Naive thymus-derived CD8-positive, alpha-beta T cell (primary cell): ENCODE data around the gene CLNK. TPM values are rescaled to one million over a fixed set of nuclear protein-coding genes. Genes with fewer than 3 reads are reported as not detected.
A peak's percentile ranks its signal among the peaks of the same experiment; 100 is the strongest.

Experiments used
- ATAC-seq, 2 donors: fragments of 150-1000 bp; cut with Tn5 transposase in 1 of 2; sonication (Bioruptor Pico), chemical (Tn5 transposase) in 1 of 2; 1 replicate in 1 of 2; 2 replicates in 1 of 2; pipeline ENCODE4 v1.10.0; 2021; ENCODE audit warnings: mild to moderate bottlenecking in 2 of 2, moderate library complexity in 2 of 2
- POLR2A ChIA-PET: fragments of 350-600 bp; sonication (Branson Sonifier 250); formaldehyde crosslinking; loops from one replicate; lab custom pipeline; 2021; ENCODE audit warnings: antibody characterized with exemption; lab: Charles Lee
- DNase-seq, 10 donors: peaks; one replicate each; pipeline versions ENCODE4 v3.0.0 to v3.0.0-alpha.2; 2020 to 2022
- H3K27ac Mint-ChIP-seq, 10 donors: one replicate each; pipeline ENCODE4 v1.8.0; 2020 to 2022; ENCODE audit warnings: mild to moderate bottlenecking in 10 of 10, mixed read lengths in 10 of 10, moderate library complexity in 4 of 10, inconsistent platforms in 1 of 10
- H3K27me3 Mint-ChIP-seq, 5 donors: one replicate each; pipeline ENCODE4 v1.8.0; 2021 to 2022; ENCODE audit warnings: mixed read lengths in 5 of 5
- H3K36me3 Mint-ChIP-seq, 3 donors: one replicate each; pipeline ENCODE4 v1.8.0; 2020 to 2022; ENCODE audit warnings: mixed read lengths in 3 of 3, mild to moderate bottlenecking in 2 of 3, inconsistent platforms in 1 of 3
- H3K4me1 Mint-ChIP-seq, 4 donors: one replicate each; pipeline ENCODE4 v1.8.0; 2021 to 2022; ENCODE audit warnings: mixed read lengths in 4 of 4
- H3K4me3 Mint-ChIP-seq, 10 donors: one replicate each; pipeline ENCODE4 v1.8.0; 2020 to 2022; ENCODE audit warnings: mild to moderate bottlenecking in 10 of 10, mixed read lengths in 10 of 10, moderate library complexity in 6 of 10, inconsistent platforms in 1 of 10
- H3K9me3 Mint-ChIP-seq, 9 donors: one replicate each; pipeline ENCODE4 v1.8.0; 2020 to 2022; ENCODE audit warnings: mixed read lengths in 9 of 9, mild to moderate bottlenecking in 3 of 9, inconsistent platforms in 1 of 9, moderate library complexity in 1 of 9
- polyA plus RNA-seq, 3 donors: library from polyadenylated mRNA; unstranded; fragments of 300-500 nt; fragmentation: Illumina TruSeq; gene quantifications; one replicate each; pipeline ENCODE4 v1.2.3, GENCODE V29; 2021
- total RNA-seq, 8 experiments: library from RNA in 2 of 8; stranded (reverse) in 2 of 8; gene quantifications; one replicate each; pipeline ENCODE4 v1.2.3 and lab custom pipeline; 2021 to 2026

CLNK gene
- total and polyA plus RNA-seq, 5 experiments from 2014 or later = not detected

DNA sequence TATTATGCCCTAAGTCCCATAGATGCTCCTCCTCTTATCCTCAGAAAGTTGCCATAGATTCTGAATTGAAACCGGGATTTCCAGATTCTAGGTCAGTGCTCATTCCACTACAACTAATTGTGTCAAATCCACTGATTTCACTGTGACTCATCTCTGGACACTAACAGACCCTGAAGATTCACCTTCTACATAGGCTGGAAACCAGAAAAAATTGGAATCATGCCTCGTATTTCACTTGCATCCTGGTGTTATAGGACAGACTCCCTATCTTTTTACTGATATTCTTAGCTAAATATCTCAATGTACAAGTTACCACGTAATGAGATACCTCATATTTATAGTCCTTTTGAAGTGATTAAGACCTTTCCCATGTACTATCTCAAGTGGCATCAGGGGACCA lies 36.7 kb downstream of the CLNK start:
- no peak overlapping the region for H3K27ac Mint-ChIP-seq
- H3K9me3 Mint-ChIP-seq = no peaks in the 10 kb centered on the region
- DNase-seq = no peak

DNA sequence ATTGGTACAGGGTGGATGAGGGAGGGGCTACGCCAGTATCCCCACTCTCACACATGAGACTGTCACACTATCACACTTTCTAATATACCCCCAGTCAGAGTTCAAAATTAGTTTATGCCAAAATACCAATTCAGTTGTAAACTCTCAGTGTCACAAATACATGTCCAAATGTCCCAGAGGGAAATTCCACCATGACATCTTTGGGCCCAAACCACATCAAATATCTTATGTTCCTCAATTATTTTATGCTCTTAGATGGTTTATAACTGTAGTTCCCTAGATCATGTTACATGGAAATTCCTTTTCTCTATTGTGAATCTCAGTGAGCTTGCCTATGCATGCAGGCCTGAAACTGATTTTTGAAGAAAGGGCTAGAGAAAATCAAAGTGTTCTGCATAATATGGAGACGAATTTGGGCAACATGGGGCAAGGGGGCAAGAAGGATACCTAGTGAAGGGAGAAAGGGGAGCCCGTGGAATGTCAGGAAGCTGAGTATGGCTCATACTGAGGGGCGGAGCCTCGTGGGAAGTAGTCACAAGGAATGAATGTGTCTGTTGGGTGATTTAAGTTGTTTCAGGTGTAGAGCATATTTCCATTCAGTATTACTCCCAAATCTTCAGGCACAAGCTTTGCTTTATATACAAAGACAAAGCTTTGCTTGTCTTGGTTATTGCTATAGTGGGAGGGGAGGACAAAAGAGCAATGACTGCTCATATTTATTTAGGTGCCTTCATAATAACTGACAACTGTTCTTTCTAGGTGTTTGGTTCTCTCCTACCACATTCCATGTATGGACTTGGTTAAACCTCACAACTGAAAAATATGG lies 40.8 kb downstream of the CLNK start:
- Mint-ChIP-seq H3K9me3 (peaks cover 0 to 6% (median 0%) of the 10 kb centered on the region in 9 donors), H3K27me3 (peaks cover 0 to 5% (median 0%) of the 10 kb centered on the region in 5 donors), H3K4me3 (no peak overlapping the region), H3K27ac (peak overlapping the region in 1 of 10 donors; percentile 11), H3K36me3 (no peaks in the 10 kb centered on the region), H3K4me1 (peaks cover 9 to 14% (median 12%) of the 10 kb centered on the region in 4 donors)
- no peak for DNase-seq
- POLR2A ChIA-PET = no interaction called here
- ATAC-seq = no peak

More for the DNA sequence above, 36.7 kb downstream of the CLNK start:
- Mint-ChIP-seq H3K36me3 (no peaks in the 10 kb centered on the region), H3K27me3 (peaks cover 0 to 5% (median 0%) of the 10 kb centered on the region in 5 donors), H3K4me1 (no peaks in the 10 kb centered on the region), H3K4me3 (no peak overlapping the region)
- POLR2A ChIA-PET = no interaction called here
- no peak for ATAC-seq

DNA sequence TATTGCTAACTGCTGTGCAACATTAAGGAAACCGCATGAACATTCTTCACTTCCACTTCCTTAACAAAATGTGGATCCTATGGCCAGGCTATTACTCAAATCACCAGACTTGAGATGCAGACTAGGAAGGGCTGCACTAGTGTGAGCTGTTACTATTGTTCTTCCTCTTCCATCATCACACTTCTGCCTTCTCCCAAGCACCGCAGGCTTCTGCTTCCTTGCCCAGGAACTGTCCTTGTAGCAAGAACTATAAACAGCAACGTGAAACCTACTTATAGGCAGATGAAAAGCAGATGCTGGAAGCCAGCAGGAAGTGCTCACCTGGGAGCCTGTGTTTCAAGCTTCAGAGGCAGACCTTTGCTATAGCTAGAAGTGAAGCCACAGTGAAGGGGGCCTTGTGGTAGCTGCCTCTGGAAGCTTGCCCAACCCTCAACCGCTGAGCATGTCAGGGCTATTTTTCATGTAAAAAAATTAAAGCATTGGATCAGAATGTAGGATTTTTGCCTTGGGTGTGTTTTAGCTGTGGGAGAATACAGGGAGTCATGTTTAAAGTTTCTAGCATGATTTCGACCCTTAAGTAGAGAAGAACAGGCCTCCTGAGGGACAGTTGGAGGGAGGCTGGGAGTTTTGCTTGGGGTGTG lies 43.9 kb downstream of the CLNK start:
- peaks cover 0 to 6% (median 0%) of the 10 kb centered on the region in 9 donors for H3K9me3 Mint-ChIP-seq
- peaks cover 9 to 14% (median 12%) of the 10 kb centered on the region in 4 donors for H3K4me1 Mint-ChIP-seq
- peak overlapping the region in 5 of 10 donors; percentile 6 to 40 (median 34) for H3K4me3 Mint-ChIP-seq
- DNase-seq = peak in 6 of 10 donors; percentile 2 to 48 (median 26)
- POLR2A ChIA-PET = interaction anchor here (1.4 kb wide), 1 partner anchor 31 kb away, joined by 3 read pairs; no protein-coding TSS in a partner anchor
- ATAC-seq = peak in 1 of 2 donors; percentile 88
- no peaks in the 10 kb centered on the region for H3K36me3 Mint-ChIP-seq
- H3K27me3 Mint-ChIP-seq = peaks cover 0 to 5% (median 0%) of the 10 kb centered on the region in 5 donors
- H3K27ac Mint-ChIP-seq = peak overlapping the region; percentile 40 to 79 (median 63)

DNA sequence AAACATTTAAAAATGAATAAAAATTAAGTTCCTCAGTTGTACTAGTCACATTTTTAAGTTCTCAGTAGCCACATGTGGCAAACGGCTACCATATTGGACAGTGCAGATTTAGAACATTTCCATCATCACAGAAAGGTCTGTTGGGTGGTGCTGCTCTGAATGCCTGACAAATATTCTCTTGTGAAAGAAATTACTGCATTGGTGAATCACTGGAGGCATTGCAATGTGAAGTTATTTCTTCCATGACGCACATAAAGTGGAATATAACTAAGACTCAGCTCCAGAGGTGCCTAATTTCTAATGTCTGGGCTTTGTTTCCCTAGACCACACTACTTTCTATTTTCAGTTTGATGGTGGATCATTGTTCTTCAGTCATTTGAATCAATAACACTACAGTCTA lies 44.9 kb downstream of the CLNK start:
- H3K27ac Mint-ChIP-seq = no peak overlapping the region
- H3K27me3 Mint-ChIP-seq = peaks cover 0 to 3% (median 0%) of the 10 kb centered on the region in 5 donors
- POLR2A ChIA-PET = no interaction called here
- no peak overlapping the region for H3K4me3 Mint-ChIP-seq
- peaks cover 0 to 6% (median 0%) of the 10 kb centered on the region in 9 donors for H3K9me3 Mint-ChIP-seq
- no peak for ATAC-seq
- H3K36me3 Mint-ChIP-seq = no peaks in the 10 kb centered on the region
- DNase-seq = no peak
- H3K4me1 Mint-ChIP-seq = peaks cover 9 to 14% (median 12%) of the 10 kb centered on the region in 4 donors

DNA sequence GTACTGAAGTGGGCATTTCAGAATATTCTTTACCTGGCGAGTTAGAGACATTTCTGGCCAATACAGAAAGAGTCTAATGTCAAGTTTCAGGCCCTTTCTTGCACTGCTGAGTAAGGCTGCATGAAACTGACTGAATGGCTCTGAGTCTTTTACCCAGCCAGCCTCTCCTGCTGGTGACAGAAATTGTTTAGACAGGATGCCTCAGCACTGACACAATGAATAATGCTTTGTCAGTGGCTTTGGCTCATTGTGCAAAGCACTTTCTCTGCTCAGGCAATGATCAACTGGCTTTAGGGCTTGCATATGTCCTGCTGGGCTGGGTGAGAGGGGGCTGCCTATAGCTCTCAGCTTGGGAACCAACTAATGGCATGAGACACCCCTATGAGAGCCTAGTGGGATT lies 45.5 kb downstream of the CLNK start:
- DNase-seq (no peak), ATAC-seq (no peak)
- Mint-ChIP-seq H3K27ac (no peak overlapping the region), H3K9me3 (peaks cover 0 to 6% (median 0%) of the 10 kb centered on the region in 9 donors), H3K4me1 (peaks cover 9 to 14% (median 12%) of the 10 kb centered on the region in 4 donors), H3K36me3 (no peaks in the 10 kb centered on the region), H3K4me3 (no peak overlapping the region), H3K27me3 (peaks cover 0 to 3% (median 0%) of the 10 kb centered on the region in 5 donors)
- POLR2A ChIA-PET = no interaction called here

DNA sequence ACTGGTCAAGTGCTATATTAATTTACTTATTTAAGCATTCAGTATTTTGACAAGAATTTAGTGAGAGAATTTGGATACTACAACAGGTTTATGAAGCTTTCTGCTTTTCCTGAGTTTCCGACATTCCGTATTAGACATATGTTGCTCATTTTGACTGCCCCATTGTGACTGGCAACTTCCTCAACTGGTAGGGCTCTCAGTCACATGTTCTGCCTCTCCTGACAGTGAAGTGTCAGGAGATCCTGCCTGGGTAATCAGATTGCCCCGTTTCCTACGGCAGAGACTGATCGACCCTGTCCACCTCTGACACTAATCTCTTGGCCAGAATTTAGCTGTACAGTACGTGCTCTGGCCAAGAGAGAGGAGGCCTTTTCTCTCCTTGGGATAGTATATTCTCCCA lies 49.5 kb downstream of the CLNK start:
- Mint-ChIP-seq H3K27me3 (peaks cover 0 to 3% (median 0%) of the 10 kb centered on the region in 5 donors), H3K27ac (peak overlapping the region in 1 of 10 donors; percentile 14), H3K9me3 (peaks cover 0 to 3% (median 0%) of the 10 kb centered on the region in 9 donors), H3K4me1 (peaks cover 0 to 9% (median 3%) of the 10 kb centered on the region in 4 donors), H3K36me3 (no peaks in the 10 kb centered on the region), H3K4me3 (no peak overlapping the region)
- DNase-seq (no peak), ATAC-seq (no peak)
- POLR2A ChIA-PET = no interaction called here

DNA sequence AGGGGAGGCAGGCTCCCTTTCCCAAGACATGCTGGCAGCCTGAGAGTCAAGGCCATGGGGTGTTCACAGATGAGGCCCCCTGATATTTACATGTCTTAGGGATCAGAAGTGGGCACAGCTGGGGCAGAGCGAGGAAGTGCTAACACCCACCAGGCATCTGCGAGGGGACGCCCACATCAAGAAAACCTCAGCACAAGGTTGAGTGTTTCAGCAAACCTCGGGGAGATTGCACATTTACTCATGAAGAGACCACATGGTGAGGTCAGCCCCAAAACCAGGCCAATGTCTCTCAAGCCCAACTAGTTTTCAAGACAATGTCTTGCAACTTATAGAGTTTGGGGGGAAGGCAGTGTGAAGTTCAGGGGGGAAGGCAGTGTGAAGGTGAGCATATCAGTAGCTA lies 55.2 kb downstream of the CLNK start:
- Mint-ChIP-seq H3K9me3 (peaks cover 0 to 3% (median 0%) of the 10 kb centered on the region in 9 donors), H3K36me3 (no peaks in the 10 kb centered on the region), H3K27me3 (peaks cover 0 to 3% (median 0%) of the 10 kb centered on the region in 5 donors), H3K4me1 (peaks cover 14 to 42% (median 24%) of the 10 kb centered on the region in 4 donors), H3K27ac (peak overlapping the region in 4 of 10 donors; percentile 35 to 84 (median 55)), H3K4me3 (peak overlapping the region in 3 of 10 donors; percentile 23 to 41 (median 27))
- peak in 5 of 10 donors; percentile 7 to 17 (median 15) for DNase-seq
- ATAC-seq = peak; percentile 25 to 65
- POLR2A ChIA-PET = no interaction called here

DNA sequence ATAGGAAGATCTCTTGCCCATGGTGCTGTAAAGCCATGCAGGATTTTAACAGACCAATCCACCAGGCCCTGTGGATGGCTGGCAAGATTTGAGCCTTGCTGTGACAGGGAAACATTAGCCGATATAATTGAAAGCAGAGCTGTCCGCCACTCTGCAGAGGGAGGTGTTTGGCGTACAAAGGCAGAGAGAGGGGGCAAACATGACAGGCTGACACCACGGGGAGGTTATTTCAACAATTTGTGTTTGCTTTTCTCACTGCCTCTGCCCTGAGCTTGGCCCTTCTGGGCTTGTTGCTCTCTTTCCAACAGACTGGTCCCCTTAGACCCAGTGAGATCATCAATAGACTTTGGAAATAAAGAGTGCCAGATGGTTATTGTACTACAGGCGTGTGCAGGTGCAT lies 59.4 kb downstream of the CLNK start:
- DNase-seq (no peak), ATAC-seq (no peak)
- peaks cover 14 to 37% (median 23%) of the 10 kb centered on the region in 4 donors for H3K4me1 Mint-ChIP-seq
- H3K4me3 Mint-ChIP-seq = no peak overlapping the region
- H3K9me3 Mint-ChIP-seq = no peaks in the 10 kb centered on the region
- peak overlapping the region in 2 of 10 donors; percentile 11 to 18 for H3K27ac Mint-ChIP-seq
- H3K36me3 Mint-ChIP-seq = no peaks in the 10 kb centered on the region
- H3K27me3 Mint-ChIP-seq = no peaks in the 10 kb centered on the region
- POLR2A ChIA-PET = no interaction called here

DNA sequence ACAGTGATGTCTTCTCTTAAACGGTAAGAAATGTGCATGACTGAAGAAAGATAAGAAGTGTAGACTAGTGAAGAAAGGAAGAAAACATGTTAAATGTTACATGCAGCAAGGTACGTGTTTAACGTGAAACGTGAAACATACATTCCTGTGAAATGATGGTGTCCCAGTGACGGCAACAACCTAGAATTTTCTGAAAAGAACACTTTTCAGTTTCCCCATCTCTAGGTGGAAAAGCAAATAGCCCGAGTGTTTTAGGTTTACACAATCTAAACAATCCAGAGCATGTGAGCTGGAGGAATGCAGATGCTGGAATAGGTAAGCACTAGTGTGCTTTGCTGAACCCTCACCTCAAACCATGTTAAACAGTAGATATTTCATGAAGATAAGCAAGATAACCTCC lies 60.7 kb downstream of the CLNK start:
- Mint-ChIP-seq H3K4me3 (no peak overlapping the region), H3K9me3 (no peaks in the 10 kb centered on the region), H3K27ac (no peak overlapping the region), H3K27me3 (no peaks in the 10 kb centered on the region), H3K36me3 (no peaks in the 10 kb centered on the region), H3K4me1 (peaks cover 8 to 27% (median 13%) of the 10 kb centered on the region in 4 donors)
- no peak for ATAC-seq
- POLR2A ChIA-PET = no interaction called here
- DNase-seq = no peak

DNA sequence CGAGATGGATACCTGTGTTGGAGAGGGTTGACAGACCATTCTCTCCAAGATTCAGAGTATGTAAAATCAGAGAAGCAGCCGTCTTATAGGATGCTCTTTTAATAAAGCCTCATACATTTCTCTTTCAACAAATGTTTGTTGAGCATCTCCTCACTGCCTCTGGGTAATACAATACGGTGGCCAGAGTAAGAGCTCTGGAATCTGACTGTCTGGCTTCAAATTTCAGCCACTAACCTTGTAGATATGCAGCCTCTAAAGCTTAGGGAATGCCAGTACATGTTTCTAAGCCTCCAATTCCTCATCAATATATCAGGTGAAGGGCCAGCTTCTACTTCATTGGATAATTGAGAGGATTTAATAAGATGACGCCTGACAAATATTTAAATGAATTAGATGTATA lies 61.3 kb downstream of the CLNK start:
- Mint-ChIP-seq H3K36me3 (no peaks in the 10 kb centered on the region), H3K27ac (no peak overlapping the region), H3K9me3 (no peaks in the 10 kb centered on the region), H3K4me1 (peaks cover 6 to 21% (median 9%) of the 10 kb centered on the region in 4 donors), H3K27me3 (no peaks in the 10 kb centered on the region), H3K4me3 (no peak overlapping the region)
- POLR2A ChIA-PET = no interaction called here
- DNase-seq (no peak), ATAC-seq (no peak)

DNA sequence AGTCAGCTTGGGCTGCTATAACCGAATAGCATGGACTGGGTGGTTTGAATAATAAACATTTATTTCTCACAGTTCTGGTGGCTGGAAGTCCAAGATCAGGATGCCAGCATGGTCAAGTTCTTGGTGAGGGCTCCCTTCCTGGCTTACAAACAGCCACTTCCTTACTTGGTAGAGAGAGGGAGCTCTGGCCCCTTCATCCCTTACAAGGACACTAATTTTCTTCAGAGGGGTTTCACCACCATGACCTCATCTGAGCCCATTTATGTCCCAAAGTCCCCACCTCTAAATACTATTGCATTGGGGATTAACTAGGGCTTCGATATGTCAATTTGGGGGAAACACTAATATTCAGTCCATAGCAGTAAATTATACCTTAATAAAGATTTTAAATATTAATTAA lies 61.8 kb downstream of the CLNK start:
- Mint-ChIP-seq H3K27ac (no peak overlapping the region), H3K27me3 (no peaks in the 10 kb centered on the region), H3K4me1 (peaks cover 4 to 15% (median 7%) of the 10 kb centered on the region in 4 donors), H3K36me3 (no peaks in the 10 kb centered on the region), H3K9me3 (no peaks in the 10 kb centered on the region), H3K4me3 (no peak overlapping the region)
- ATAC-seq (no peak), DNase-seq (peak in 1 of 10 donors; percentile 5)
- POLR2A ChIA-PET = no interaction called here

DNA sequence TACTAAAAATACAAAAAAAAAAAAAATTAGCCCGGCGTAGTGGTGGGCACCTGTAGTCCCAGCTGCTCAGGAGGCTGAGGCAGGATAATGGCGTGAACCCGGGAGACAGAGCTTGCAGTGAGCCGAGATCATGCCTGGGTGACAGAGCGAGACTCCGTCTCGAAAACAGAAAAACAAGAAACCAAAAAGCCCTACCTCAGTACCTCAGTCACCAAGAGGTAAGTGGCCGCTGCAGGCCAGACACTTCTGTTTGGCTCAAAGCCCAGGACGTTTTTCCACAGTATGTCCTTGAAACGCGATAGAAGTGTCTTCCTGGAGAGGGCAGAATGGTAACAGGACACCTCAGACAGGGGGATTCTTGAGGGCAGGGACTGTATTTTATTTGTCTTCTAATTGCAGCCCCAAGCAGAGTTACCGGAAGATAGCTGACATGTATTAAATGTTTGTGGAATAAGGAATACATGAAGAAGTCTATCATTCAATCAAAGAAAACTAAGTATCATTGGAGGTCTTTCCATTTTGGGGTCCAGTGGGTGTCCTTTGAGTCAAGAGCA lies 63.6 kb downstream of the CLNK start:
- H3K27me3 Mint-ChIP-seq = no peaks in the 10 kb centered on the region
- ATAC-seq (no peak), DNase-seq (no peak)
- peaks cover 4 to 7% (median 6%) of the 10 kb centered on the region in 4 donors for H3K4me1 Mint-ChIP-seq
- no peak overlapping the region for H3K4me3 Mint-ChIP-seq
- no peak overlapping the region for H3K27ac Mint-ChIP-seq
- POLR2A ChIA-PET = no interaction called here
- H3K9me3 Mint-ChIP-seq = no peaks in the 10 kb centered on the region
- no peaks in the 10 kb centered on the region for H3K36me3 Mint-ChIP-seq
